ENCODE results near the gene PIEZO1. TPM values are rescaled to one million over a fixed set of nuclear protein-coding genes. Genes with fewer than 3 reads are reported as not detected.

PIEZO1 gene
- total and polyA plus RNA-seq, 10 of the 15 experiments (the other 5 are each of a cell fraction or from before 2014, with no cell fraction given): 1.3 to 169 (median 33.4) TPM

DNA sequence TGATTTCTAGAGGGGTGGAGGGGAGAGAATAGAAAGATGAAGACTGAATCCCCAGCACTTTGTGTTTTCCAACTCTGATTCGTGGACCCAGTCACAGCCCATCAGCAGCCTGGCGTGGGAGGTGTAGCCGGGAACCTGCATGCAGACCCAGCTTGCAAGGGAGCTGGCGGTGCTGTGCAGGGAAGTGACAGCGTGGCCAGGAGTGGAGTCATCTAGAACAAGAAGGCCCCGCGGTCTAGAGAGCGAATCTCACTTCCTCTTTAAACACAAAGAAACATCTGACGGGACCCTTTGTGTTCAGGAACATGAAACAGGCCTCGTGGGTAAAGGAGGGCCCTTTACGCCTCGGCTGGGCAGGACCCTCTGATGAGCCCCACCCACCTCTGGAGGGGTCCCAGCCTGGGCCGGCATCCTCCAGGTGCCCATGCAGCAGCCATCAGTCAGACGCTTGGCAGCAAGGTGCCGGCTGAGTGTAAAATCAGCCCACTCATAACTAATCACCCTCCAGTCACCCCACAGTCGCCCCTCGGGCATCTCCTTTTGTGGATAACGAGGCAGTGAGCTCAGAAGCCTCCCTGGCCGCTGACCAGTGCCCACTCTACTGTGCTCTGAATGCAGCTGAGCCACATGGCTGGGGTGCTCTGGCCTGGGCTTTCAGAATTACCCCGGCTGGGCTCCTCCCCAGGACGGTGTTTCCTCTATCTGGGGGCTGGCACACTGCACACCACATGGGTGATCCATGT, 103.1 kb downstream of the PIEZO1 start (continued):
- TF ChIP-seq CHD2 (IDR thresholded peaks at IDR 0.05; ENCODE audit: borderline replicate concordance, low read depth, low read length) (peak; percentile 78), TBL1XR1 (IDR thresholded peaks at IDR 0.05; ENCODE audit: low read depth, low read length) (peak; percentile 82), HDAC2 (IDR thresholded peaks at IDR 0.05) (0 out of 2 replicates have a peak, but pooled peaks have one; percentile 45), CHD4 (IDR thresholded peaks at IDR 0.05) (peak; percentile 21; the same call in 1 of the 2 replicates), MYC (IDR thresholded peaks at IDR 0.05; ENCODE audit: insufficient read depth, insufficient read length, insufficient replicate concordance, low read length, severe bottlenecking) (no peak), HDAC6 (IDR thresholded peaks at IDR 0.05; ENCODE audit: unreplicated experiment) (no peak), EZH2 (IDR thresholded peaks at IDR 0.05; ENCODE audit: borderline replicate concordance, control insufficient read depth, low read depth, low read length) (no peak), ZZZ3 (IDR thresholded peaks at IDR 0.05; ENCODE audit: control insufficient read depth, insufficient read length, low read depth) (no peak), ATF7 (IDR thresholded peaks at IDR 0.05; ENCODE audit: low read depth) (peak; percentile 82), JUNB (IDR thresholded peaks at IDR 0.05) (peak; percentile 2; the same call in 1 of the 2 replicates), PAX5 (IDR thresholded peaks at IDR 0.05; ENCODE audit: borderline replicate concordance, low read depth, low read length) (peak; percentile 83), BCL11A (IDR thresholded peaks at IDR 0.05; ENCODE audit: low read depth, low read length) (0 out of 2 replicates have a peak, but pooled peaks have one; percentile 18), RAD51 (IDR thresholded peaks at IDR 0.05) (0 out of 2 replicates have a peak, but pooled peaks have one; percentile 28), ETV6 (conservative IDR thresholded peaks at IDR 0.05 in 1 of 2, IDR thresholded peaks at IDR 0.05 in 1 of 2; ENCODE audit: borderline replicate concordance in 1 of 2, low read depth in 1 of 2) (peak in 1 of 2 experiments; percentile 67; a peak in 1 of 4 replicates), IRF4 (IDR thresholded peaks at IDR 0.05; ENCODE audit: low read depth, low read length) (peak; percentile 96), RUNX3 (IDR thresholded peaks at IDR 0.05; ENCODE audit: low read length) (peak; percentile 95)
- TF ChIP-seq, protein P1, sequence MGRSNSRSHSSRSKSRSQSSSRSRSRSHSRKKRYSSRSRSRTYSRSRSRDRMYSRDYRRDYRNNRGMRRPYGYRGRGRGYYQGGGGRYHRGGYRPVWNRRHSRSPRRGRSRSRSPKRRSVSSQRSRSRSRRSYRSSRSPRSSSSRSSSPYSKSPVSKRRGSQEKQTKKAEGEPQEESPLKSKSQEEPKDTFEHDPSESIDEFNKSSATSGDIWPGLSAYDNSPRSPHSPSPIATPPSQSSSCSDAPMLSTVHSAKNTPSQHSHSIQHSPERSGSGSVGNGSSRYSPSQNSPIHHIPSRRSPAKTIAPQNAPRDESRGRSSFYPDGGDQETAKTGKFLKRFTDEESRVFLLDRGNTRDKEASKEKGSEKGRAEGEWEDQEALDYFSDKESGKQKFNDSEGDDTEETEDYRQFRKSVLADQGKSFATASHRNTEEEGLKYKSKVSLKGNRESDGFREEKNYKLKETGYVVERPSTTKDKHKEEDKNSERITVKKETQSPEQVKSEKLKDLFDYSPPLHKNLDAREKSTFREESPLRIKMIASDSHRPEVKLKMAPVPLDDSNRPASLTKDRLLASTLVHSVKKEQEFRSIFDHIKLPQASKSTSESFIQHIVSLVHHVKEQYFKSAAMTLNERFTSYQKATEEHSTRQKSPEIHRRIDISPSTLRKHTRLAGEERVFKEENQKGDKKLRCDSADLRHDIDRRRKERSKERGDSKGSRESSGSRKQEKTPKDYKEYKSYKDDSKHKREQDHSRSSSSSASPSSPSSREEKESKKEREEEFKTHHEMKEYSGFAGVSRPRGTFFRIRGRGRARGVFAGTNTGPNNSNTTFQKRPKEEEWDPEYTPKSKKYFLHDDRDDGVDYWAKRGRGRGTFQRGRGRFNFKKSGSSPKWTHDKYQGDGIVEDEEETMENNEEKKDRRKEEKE (IDR thresholded peaks at IDR 0.05): no peak
- TF ChIP-seq, protein P2, sequence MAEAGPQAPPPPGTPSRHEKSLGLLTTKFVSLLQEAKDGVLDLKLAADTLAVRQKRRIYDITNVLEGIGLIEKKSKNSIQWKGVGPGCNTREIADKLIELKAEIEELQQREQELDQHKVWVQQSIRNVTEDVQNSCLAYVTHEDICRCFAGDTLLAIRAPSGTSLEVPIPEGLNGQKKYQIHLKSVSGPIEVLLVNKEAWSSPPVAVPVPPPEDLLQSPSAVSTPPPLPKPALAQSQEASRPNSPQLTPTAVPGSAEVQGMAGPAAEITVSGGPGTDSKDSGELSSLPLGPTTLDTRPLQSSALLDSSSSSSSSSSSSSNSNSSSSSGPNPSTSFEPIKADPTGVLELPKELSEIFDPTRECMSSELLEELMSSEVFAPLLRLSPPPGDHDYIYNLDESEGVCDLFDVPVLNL (IDR thresholded peaks at IDR 0.05; ENCODE audit: low read depth, low read length): no peak
- TF ChIP-seq, protein P3, sequence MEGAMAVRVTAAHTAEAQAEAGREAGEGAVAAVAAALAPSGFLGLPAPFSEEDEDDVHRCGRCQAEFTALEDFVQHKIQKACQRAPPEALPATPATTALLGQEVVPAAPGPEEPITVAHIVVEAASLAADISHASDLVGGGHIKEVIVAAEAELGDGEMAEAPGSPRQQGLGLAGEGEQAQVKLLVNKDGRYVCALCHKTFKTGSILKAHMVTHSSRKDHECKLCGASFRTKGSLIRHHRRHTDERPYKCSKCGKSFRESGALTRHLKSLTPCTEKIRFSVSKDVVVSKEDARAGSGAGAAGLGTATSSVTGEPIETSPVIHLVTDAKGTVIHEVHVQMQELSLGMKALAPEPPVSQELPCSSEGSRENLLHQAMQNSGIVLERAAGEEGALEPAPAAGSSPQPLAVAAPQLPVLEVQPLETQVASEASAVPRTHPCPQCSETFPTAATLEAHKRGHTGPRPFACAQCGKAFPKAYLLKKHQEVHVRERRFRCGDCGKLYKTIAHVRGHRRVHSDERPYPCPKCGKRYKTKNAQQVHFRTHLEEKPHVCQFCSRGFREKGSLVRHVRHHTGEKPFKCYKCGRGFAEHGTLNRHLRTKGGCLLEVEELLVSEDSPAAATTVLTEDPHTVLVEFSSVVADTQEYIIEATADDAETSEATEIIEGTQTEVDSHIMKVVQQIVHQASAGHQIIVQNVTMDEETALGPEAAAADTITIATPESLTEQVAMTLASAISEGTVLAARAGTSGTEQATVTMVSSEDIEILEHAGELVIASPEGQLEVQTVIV (IDR thresholded peaks at IDR 0.05; ENCODE audit: borderline replicate concordance, partially characterized antibody): no peak
- TF ChIP-seq, protein P4, sequence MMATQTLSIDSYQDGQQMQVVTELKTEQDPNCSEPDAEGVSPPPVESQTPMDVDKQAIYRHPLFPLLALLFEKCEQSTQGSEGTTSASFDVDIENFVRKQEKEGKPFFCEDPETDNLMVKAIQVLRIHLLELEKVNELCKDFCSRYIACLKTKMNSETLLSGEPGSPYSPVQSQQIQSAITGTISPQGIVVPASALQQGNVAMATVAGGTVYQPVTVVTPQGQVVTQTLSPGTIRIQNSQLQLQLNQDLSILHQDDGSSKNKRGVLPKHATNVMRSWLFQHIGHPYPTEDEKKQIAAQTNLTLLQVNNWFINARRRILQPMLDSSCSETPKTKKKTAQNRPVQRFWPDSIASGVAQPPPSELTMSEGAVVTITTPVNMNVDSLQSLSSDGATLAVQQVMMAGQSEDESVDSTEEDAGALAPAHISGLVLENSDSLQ (IDR thresholded peaks at IDR 0.05): 0 out of 2 replicates have a peak, but pooled peaks have one; percentile 45

Data from GM12878 (cell line).